ENCODE measurements around the gene NUFIP2.
A peak's percentile ranks its signal among the peaks of the same experiment; 100 is the strongest.
"Not testable (repeated sequence)": the region's sequence is repeated elsewhere in the genome, so short reads cannot be mapped to it uniquely, and the experiment has no call there.

NUFIP2 gene

GRCh38 chr17:29279397-29280070, 14.4 kb downstream of the NUFIP2 start:
- no peak for DNase-seq

GRCh38 chr17:29278692-29279091, 15.3 kb downstream of the NUFIP2 start:
- no peak for DNase-seq

- no peak for DNase-seq
Measured at GRCh38 chr17:29273924-29274323, 20.0 kb downstream of the NUFIP2 start.

GRCh38 chr17:29271980-29272379, 22.0 kb downstream of the NUFIP2 start:
- DNase-seq = not testable (repeated sequence)

GRCh38 chr17:29263916-29264315, 30.0 kb downstream of the NUFIP2 start:
- no peak for DNase-seq

- DNase-seq = no peak
Measured at GRCh38 chr17:29257756-29258155, 36.2 kb downstream of the NUFIP2 start.

GRCh38 chr17:29256735-29257466, 37.0 kb downstream of the NUFIP2 start:
- peak in 1 of 5 experiments; percentile 10 for DNase-seq

GRCh38 chr17:29255926-29256522, 37.9 kb downstream of the NUFIP2 start:
- no peak for DNase-seq

GRCh38 chr17:29253037-29253436, 40.9 kb downstream of the NUFIP2 start:
- no peak for DNase-seq

GRCh38 chr17:29252101-29252791, 41.7 kb downstream of the NUFIP2 start:
- DNase-seq = peak in 1 of 5 experiments; percentile 21

GRCh38 chr17:29251184-29251583, 42.8 kb downstream of the NUFIP2 start:
- no peak for DNase-seq

GRCh38 chr17:29250666-29251065, 43.3 kb downstream of the NUFIP2 start:
- DNase-seq = no peak

GRCh38 chr17:29248845-29249244, 45.1 kb downstream of the NUFIP2 start:
- DNase-seq = no peak

- no peak for DNase-seq
Measured at GRCh38 chr17:29247219-29247618, 46.7 kb downstream of the NUFIP2 start.

- DNase-seq = no peak
Measured at GRCh38 chr17:29246628-29247027, 47.3 kb downstream of the NUFIP2 start, which contains the start of gene CRYBA1. Gene CRYBA1 (plus strand): TSS chr17:29246859. CDS start chr17:29246864, 5 bp downstream.

GRCh38 chr17:29245401-29245800, 48.5 kb downstream of the NUFIP2 start:
- no peak for DNase-seq

GRCh38 chr17:29243792-29244191, 50.2 kb downstream of the NUFIP2 start:
- peak in 1 of 5 experiments; percentile 31 for DNase-seq

GRCh38 chr17:29242790-29243189, 51.2 kb downstream of the NUFIP2 start:
- DNase-seq = no peak

GRCh38 chr17:29242051-29242450, 51.9 kb downstream of the NUFIP2 start:
- no peak for DNase-seq

- peak in 1 of 5 experiments; percentile 51 for DNase-seq
Measured at GRCh38 chr17:29240968-29241963, 52.7 kb downstream of the NUFIP2 start.

- no peak for DNase-seq
Measured at GRCh38 chr17:29240477-29240876, 53.5 kb downstream of the NUFIP2 start.
